Fibroblast of pulmonary artery (primary cell): Measurements from ENCODE around the gene RHOF.

ENCODE experiments used
- DNase-seq: peaks from one replicate; pipeline ENCODE4 v3.0.0-alpha.2; 2010; ENCODE audit warnings: low read depth
- H3K4me3 ChIP-seq: replicated peaks from 2 replicates; pipeline ENCODE4 v1.5.1; 2011; ENCODE audit warnings: low read depth, mild to moderate bottlenecking, control low read depth, low read length, moderate library complexity
- CTCF ChIP-seq: IDR thresholded peaks from 2 replicates; pipeline ENCODE4 v1.5.1; 2011; ENCODE audit warnings: mild to moderate bottlenecking, control low read depth, low read length, inconsistent platforms; ENCODE audit errors: missing control alignments

RHOF gene

GRCh38 chr12:121819212-121819949, 25.9 kb upstream of the RHOF start:
- no peak overlapping the region for H3K4me3 ChIP-seq
- no peak for DNase-seq
- TF ChIP-seq CTCF, result no peak

- no peak for TF ChIP-seq CTCF
- H3K4me3 ChIP-seq, result no peak overlapping the region
- DNase-seq, result no peak
Measured at GRCh38 chr12:121817648-121818043, 24.2 kb upstream of the RHOF start.

GRCh38 chr12:121816925-121817647, 23.6 kb upstream of the RHOF start:
- H3K4me3 ChIP-seq, result no peak overlapping the region
- no peak for TF ChIP-seq CTCF
- DNase-seq, result no peak

GRCh38 chr12:121815263-121815662, 21.8 kb upstream of the RHOF start:
- H3K4me3 ChIP-seq, result no peak overlapping the region
- no peak for DNase-seq
- TF ChIP-seq CTCF, result no peak

GRCh38 chr12:121814429-121815119, 21.1 kb upstream of the RHOF start:
- no peak for TF ChIP-seq CTCF
- DNase-seq, result no peak
- H3K4me3 ChIP-seq, result no peak overlapping the region

- TF ChIP-seq CTCF, result no peak
- no peak overlapping the region for H3K4me3 ChIP-seq
- DNase-seq, result no peak
Measured at GRCh38 chr12:121813951-121814350, 20.5 kb upstream of the RHOF start.
